HG03378 (cell line): ENCODE data around the gene OR5M10.
"Not testable (repeated sequence)": the region's sequence is repeated elsewhere in the genome, so short reads cannot be mapped to it uniquely, and the experiment has no call there.

Experiments used
- ATAC-seq: cut with Tn5 transposase; IDR thresholded peaks from one replicate; pipeline ENCODE4 v1.9.1; 2021; ENCODE audit warnings: mild to moderate bottlenecking, moderate library complexity; ENCODE audit not compliant: unreplicated experiment

Gene OR5M10

DNA sequence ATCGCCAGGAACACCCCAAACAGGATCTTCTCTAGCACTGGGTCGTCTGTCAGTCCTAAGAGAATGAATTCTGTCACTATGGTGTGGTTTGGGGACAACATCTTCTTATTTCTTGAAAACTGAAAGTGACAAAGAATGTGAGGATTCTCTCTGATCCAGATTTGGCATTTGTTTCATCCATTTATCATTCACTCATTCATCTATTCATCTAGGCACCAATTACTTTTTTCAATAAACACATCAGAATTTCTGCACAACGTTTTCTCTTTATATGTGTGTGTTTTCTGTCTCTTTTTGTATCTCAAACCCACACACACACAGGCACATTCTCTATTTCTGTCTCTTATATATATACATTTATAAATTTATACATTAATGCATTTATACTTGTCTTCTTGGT is at the start of gene OR5M10:
TSS of gene OR5M10 (minus strand) at position 101 of the 400 bp plus-strand sequence. CDS start at position 101, 0 bp downstream.
- ATAC-seq, result no peak

DNA sequence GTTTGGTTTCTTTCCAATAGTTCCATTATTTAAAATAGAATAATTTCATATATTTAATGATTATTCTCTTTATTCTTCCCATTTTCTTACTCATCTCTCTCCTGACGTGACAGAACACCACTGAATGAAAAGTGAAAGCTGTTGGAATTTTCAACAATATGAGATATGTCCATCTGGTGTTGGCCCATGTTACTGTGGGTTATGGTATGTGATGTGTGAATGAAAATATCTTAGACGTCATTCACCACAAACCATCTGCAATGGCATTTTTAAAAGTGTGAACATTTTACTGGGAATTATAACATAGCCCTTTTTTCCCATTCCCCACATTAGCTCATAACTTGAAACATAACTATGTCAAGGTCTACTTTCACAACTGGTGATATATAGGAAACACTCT is 48.4 kb upstream of the OR5M10 start:
- ATAC-seq, result no peak

DNA sequence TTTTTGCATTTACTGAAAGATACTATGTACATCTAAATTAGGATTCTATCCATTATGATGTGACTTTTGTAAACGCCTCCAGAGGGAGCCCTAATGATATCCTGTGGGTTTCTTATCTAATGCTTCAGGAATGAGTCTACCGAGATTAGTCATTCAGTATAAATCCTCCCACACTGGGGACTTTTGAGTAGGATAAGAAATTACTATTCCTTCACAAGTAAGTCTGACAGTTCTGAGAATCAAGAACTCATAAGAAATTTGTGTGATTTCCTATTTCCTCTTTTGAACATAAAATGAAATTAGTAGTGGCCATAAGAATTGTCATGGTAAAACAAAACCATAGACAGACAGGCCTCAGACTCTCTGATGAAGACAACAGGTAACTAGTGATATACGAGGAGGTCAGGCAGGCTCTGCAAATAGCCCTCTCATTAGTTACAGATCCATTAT is 47.2 kb upstream of the OR5M10 start:
- ATAC-seq, result peak; percentile 77

DNA sequence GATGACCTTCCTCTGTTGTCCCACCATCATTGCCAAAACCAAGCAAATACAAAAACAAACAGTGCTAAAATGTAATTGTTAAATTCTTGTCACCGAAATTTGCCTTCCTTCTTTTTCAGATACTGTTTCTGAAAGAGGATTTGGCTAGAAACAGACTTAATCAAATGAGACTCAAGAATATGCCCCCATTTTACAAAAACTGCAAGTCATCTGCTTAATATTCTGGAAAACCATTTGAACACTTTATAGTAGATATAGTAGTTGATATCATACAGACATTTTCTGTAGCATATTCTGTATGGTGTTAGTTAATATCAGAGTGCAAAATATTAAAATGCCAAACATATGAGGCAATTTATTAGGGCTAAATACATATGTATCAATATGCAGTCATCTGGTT is 33.7 kb upstream of the OR5M10 start:
- ATAC-seq, result no peak

DNA sequence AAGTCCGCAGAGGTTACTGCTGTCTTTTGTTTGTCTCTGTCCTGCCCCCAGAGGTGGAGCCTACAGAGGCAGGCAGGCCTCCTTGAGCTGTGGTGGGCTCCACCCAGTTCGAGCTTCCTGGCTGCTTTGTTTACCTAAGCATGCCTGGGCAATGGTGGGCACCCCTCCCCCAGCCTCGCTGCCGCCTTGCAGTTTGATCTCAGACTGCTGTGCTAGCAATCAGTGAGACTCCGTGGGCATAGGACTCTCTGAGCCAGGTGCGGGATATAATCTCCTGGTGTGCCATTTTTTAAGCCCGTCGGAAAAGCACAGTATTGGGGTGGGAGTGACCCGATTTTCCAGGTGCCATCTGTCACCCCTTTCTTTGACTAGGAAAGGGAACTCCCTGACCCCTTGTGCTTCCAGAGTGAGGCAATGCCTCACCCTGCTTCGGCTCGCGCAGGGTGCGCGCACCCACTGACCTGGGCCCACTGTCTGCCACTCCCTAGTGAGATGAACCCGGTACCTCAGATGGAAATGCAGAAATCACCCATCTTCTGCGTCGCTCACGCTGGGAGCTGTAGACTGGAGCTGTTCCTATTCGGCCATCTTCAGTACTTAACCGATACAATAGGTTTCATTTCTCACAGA is 14.7 kb upstream of the OR5M10 start:
- not testable (repeated sequence) for ATAC-seq

DNA sequence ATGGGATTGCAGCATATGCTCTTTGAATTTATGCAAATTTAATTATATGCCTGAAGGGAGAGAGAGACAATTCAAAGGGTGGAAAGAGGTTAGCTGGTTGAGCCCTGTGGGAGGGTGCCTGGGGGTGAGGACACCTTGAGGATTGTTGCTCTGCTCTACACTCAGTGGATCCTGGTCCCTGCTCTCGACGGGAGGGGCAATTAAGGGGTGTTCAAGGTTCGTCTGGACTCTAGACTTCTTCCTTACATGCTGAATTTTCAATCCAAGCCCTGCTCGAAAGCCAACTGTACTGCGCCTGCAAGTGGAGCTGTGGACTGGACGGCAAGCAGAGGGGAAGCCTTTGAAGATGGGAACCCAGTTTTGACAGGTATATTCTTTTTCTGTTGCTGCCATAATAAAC is 18.9 kb downstream of the OR5M10 start:
- ATAC-seq, result no peak

DNA sequence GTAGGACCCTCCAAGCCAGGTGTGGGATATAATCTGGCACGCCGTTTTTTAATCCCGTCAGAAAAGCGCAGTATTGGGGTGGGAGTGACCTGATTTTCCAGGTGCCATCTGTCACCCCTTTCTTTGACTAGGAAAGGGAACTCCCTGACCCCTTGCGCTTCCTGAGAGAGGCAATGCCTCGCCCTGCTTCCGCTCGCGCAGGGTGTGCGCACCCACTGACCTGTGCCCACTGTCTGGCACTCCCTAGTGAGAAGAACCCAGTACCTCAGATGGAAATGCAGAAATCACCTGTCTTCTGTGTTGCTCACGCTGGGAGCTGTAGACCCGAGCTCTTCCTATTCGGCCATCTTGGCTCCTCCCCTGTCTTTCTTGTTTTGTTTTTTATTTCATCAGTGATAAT is 22.8 kb downstream of the OR5M10 start:
- ATAC-seq, result not testable (repeated sequence)

DNA sequence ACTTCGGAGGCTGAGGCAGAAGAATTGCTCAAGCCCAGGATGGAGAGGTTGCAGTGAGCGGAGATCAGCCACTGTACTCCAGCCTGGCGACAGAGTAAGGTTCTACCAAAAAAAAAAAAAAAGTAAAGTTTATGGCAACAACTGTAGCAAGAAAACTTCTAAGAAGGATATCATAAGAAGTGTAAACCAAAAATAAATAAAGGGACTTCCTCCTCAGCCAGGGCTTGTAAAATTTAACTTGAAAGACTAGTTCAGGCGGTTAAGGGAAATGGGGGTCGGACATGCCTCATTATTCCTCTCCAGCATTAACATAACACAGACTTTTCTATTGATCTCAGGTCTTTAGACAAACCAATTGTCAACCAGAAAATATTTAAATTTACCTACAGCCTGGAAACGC is 32.0 kb downstream of the OR5M10 start:
- no peak for ATAC-seq

DNA sequence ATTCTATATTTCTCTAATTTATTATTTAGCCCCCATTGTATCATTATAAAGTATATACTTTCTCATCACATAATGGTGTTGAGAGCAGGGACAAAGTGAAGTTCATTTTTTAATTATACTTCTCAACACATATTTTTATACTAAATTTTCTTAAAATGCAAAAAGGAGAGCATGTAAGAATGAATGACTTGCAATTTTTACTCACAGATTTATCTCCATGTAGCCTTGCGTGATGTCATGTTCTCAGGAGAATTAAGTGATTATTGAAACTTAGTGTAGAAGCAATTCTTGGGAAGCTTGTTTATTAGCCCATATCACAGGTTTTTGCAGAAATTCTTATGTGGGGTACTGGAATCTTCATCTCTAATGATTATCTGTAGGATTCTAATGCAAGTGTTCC is 33.8 kb downstream of the OR5M10 start:
- no peak for ATAC-seq

DNA sequence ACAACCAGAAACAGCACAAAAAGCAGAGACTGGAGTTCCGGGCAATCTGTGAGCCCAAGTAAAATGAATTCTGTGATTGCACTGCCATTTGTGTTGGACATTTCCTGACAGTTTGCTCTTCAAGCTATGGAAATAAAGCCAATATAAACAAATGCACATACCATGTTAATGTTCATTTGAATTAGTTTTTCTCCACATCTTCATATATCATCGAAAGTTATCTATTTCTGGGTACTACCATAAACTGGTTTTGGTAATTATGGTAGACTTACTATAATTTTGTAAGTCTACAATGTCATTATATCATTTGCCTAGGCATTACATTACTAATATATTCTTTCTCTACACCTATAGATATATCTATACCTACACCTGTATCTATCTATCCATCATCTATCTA is 34.4 kb downstream of the OR5M10 start, which contains the start of gene OR5M11:
TSS of gene OR5M11 (minus strand) at position 101 of the 400 bp plus-strand sequence. CDS start at position 101, 0 bp downstream.
- no peak for ATAC-seq

DNA sequence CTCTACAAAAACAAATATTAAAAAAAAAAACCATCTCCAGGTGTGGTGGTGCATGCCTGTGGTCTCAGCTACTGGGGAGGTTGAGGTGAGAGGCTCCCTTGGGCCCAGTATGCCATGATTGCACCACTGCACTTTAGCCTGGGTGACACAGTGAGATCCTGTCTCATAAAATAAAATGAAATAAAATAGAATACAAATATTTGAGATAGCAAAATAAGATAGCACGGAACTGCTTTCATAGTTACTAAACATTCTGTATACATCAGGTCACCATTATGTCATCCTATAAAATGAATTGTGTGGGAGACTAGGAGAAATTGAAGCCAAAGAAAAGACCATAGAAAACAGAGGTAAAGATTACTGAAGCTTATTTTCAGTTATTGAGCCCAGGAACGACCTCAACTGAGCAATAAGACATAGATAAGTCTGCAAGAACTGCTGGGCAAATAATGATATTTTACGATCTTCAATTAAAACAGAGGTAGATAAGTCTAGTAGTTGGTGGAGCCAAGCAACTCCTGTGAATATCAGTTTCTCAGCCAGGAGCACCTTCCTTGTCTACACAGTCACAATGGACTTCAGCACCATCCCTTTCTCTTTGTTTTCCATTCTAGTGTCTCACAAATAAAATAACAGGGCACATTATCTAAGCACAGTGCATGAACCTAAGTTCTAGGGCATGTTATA is 44.3 kb downstream of the OR5M10 start:
- ATAC-seq, result no peak

DNA sequence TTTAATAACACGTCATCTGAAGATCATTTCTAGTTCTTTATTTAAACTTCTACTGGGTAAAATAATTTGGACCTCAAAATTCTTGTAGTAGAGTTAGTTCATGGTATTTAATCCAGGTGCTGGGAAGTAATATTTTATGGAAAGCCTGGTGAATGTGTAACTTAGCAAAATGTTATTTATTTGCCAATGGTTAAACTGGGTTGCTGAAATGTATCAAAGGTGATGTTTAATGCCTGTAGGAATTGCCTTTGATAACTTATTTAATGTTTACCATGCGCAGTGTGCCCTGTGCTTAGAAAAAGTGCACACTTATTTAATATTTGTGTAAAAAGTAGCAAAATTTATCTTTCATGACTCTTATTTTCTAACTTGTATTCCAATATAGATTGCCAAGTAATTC is 45.7 kb downstream of the OR5M10 start:
- no peak for ATAC-seq
